ENCODE results near the gene NEK8. TPM values are rescaled to one million over a fixed set of nuclear protein-coding genes. Genes with fewer than 3 reads are reported as not detected.

Gene NEK8
- 10 to 100 TPM in 2 of 4 donors, 1 to 10 TPM in 2; 6.2 to 13.8 (median 10.2) TPM for polyA plus RNA-seq (ENCODE audit: insufficient read length in 4 of 4)

DNA sequence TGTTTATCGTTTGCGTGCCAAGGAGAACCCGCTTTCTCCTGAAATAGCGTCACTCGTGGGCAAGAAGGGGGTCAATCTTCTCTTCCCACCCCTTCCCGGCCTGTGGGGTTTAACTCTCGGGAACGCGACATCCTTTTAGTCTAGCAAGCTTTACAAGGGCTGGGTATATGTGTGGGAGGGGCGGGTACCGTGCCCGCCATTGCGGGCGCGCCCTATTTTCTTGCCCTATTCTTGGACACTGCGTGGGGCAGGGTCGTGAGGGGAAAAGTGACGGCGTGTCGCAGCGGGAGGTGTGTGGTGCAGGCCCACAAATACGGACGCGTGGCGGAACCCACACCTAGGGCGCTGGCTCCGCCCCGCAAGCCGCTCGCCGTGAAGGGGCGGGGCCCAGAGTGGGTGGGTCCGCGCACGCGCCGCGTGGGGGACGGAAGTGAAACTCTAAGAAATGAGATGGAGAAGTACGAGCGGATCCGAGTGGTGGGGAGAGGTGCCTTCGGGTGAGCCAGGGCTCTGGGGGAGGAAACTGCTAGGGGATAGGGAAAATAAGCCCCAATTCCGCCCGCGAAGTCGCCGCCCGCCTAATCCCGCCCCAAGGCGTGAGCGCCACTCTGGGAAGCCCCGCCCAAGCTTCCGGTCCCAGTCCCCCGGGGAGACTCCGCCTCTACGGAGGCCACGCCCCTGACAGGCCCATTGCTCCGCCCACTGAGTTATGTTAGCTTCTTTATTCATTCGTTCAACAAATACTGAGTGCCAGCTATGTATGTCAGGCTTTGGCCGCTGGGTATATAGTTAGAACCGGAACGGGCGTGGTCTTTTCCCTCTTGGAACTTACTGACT lies at the start of gene NEK8:
Gene NEK8, plus strand, starts transcription at position 425 of the 837 bp plus-strand sequence. Its CDS starts 26 bp downstream, at position 451.
- DNase-seq (ENCODE audit: low read depth in 4 of 4, low spot score in 2 of 4): peak in 2 of 4 donors; percentile 88 to 90

DNA sequence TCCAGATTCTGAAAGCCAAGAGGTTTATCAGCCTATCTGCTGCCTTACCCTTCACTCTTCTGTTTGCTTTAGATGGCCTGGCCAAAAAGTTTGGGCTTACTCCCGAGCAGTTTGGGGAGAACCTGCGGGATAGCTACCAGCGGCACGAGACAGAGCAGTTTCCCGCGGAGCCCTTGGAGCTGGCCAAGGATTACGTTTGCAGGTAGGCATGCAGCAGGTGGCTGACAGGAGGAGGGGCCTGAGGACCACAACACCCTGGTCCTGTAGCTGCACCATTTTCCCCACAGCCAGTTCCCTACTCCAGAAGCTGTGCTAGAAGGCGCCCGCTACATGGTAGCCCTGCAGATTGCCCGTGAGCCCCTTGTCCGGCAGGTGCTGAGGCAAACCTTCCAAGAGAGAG lies 45.9 kb upstream of the NEK8 start:
- DNase-seq (ENCODE audit: low read depth in 4 of 4, low spot score in 2 of 4): no peak

DNA sequence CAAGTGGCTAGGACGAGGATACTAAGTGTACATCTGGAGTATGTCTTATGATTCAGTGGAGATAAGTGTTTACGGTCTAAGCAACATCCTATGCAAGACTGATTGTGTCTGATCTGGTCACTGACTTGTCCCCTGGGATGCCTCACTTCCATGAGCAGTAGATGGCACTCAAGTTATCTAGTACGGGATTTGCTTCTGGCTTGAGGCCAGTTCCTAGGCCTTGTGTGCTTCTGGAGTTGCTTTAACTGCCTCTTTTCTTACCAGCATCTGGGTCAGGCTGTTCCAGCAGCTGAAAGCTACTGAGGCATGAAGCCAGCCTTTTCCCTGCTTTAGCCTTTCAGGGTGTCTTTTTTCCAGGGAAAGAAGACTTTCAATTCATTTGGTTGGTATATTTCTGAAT lies 43.6 kb upstream of the NEK8 start:
- no peak for DNase-seq (ENCODE audit: low read depth in 4 of 4, low spot score in 2 of 4)

DNA sequence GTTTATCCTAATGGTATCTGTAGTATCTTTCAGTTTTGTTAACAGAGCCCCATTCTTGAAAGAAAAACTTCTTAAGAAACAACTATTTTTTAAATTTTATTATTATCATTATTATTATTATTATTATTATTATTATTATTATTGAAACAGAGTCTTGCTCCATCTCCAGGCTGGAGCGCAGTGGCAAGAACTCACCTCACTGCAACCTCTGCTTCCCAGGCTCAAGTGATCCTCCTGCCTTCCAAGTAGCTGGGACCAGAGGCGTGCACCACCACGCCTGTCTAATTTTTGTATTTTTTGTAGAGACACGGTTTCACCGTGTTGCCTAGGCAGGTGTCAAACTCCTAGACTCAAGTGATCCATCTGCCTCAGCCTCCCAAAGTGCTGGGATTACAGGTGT lies 43.2 kb upstream of the NEK8 start:
- DNase-seq (ENCODE audit: low read depth in 4 of 4, low spot score in 2 of 4): no peak

DNA sequence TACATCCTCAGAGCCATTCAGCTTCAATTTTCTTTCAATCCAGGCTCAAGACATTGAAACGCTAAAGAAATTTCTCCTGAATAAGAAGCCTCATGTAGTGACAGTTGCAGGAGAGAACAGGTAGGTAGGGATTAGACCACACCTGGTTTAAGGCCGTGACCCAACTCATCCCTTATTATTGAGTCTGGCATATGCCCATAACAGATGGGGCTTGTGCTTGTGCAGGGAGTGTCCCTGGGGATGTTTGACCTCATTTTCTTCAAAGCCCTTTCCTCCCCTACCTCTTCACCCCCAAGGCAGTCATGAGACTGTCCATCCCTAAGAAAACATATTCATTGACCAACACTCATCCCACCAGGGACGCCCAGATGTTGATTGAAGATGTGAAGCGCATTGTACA lies 42.3 kb upstream of the NEK8 start:
- no peak for DNase-seq (ENCODE audit: low read depth in 4 of 4, low spot score in 2 of 4)

DNA sequence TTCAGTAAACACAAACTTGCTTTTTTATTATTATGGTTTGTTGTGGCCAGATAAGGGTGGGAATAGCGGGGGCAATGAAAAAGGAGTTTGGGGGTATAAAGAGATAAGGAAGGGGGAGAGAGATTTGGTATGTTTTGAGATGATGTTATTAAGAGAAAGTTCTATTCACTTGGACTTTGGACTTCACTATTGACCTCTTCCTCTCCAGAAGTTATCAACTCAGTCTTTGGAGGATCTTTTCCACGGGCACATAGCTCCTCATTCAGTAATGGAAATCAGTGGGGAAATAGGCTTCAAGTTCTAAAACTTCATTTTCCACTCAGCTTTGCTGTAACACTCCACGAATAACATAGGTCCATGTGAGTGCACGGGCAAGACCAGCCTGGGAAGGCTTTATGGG lies 40.1 kb upstream of the NEK8 start:
- DNase-seq (ENCODE audit: low read depth in 4 of 4, low spot score in 2 of 4): no peak

DNA sequence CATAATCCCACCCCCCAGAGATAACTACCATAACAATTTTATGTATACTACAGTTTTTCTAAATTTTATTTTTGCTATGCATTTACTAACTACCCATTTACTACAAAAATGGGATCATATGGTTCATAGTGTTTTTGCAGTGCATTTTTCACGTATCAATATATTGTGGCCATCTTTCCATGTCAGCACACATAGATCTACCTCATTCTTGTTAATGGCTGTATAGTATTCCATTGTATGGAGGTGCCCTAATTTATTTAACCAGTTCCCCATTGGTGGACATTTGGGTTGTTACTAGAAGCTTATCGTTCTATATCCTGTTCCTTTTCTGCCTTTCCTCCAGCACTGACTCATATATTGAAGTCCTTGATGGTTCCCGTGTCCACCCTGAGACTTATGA lies 39.6 kb upstream of the NEK8 start:
- DNase-seq (ENCODE audit: low read depth in 4 of 4, low spot score in 2 of 4): no peak

DNA sequence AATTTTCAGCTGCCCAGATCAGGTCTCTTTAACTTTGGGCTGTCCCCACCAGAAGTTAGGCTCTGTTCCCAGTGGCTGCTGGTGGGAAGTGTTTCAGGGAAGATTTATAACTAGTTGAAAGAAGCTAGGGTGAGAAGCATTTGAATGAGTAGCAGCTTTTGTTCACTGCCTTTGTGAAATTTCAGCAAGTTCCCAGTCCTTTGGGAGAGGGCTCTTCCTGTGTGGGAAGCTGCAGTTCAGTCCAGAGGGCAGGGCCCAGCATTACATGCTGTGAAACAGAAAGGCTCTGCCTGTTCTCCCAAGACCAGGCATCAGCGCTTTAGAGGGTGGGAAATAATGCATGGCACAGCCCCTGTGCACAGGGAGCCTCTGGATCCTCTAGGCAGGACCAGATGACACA lies 34.7 kb upstream of the NEK8 start:
- no peak for DNase-seq (ENCODE audit: low read depth in 4 of 4, low spot score in 2 of 4)

DNA sequence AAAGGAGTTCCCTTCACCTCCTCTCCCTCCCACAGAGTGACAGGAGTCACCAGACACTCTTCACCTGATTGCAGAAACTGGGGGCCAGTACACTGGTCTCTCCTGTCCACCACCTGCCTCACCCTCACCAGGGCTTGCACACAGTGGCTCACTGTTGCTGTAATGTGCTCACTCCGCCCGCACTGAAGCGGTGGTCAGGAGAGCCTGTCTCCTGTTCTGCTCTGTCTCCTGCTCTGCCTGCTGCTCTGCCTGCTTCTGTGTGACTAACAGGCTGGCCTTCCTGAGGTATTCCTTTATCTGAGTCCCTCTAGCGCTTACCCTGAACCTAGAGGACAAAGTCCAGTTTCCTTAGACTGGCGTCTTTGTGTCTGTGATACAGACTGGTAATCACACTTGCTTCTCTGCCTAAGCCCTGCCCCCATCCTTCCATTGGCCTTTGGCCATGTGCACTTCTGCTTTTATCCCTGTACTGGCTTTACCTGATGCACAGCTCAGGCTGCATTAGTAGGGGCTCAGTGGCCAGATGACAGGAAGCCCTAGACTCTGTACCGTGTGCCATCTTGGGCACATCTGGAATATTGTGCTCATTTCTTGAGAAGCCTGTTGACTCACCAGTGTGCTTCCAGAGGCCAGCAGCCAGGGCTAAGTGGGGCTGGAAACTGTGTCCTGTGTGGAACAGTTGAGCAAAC lies 30.2 kb upstream of the NEK8 start:
- DNase-seq (ENCODE audit: low read depth in 4 of 4, low spot score in 2 of 4): no peak

DNA sequence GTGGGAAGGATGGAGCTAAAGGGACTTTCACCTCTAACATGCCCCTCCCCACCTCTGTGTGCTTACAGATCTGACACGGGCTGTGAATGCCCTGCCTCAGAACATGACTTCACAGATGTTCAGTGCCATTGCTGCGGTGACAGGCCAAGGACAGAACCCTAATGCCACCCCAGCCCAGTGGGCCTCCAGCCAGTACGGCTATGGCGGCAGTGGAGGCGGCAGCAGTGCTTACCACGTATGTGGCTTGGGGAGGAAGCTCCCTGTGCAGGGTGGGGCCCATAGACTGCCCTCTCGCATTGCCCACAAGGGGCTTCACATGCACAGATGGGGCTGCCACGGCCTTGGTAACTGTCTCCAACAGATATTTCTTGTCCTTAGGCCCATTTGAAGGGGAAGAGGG lies 28.3 kb upstream of the NEK8 start:
- DNase-seq (ENCODE audit: low read depth in 4 of 4, low spot score in 2 of 4): no peak

DNA sequence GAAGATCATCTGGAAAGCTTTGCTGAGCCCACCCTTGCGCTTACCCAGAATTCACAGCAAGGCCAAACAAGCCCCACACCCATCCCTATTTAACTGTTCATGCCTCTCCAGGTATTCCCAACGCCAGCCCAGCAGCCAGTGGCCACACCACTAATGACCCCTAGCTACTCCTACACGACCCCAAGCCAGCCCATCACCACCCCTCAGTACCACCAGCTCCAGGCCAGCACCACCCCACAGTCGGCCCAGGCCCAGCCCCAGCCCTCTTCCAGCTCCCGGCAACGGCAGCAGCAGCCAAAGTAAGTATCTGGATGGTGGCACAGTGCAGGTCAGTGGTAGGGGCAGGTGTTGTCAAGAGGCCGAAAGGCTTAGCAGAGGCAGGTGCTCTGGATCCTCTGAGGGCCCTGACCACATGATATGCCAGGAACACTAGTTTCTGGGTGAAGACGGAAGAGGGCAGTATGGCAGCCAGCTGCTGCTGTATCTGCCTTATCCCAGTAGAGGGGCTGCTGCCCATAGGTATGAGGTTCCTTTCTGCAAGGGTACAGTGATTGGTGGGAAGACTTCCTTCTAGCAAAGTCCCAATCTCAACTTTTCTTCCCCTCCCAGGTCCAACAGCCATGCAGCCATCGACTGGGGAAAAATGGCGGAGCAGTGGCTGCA lies 27.6 kb upstream of the NEK8 start:
- no peak for DNase-seq (ENCODE audit: low read depth in 4 of 4, low spot score in 2 of 4)

DNA sequence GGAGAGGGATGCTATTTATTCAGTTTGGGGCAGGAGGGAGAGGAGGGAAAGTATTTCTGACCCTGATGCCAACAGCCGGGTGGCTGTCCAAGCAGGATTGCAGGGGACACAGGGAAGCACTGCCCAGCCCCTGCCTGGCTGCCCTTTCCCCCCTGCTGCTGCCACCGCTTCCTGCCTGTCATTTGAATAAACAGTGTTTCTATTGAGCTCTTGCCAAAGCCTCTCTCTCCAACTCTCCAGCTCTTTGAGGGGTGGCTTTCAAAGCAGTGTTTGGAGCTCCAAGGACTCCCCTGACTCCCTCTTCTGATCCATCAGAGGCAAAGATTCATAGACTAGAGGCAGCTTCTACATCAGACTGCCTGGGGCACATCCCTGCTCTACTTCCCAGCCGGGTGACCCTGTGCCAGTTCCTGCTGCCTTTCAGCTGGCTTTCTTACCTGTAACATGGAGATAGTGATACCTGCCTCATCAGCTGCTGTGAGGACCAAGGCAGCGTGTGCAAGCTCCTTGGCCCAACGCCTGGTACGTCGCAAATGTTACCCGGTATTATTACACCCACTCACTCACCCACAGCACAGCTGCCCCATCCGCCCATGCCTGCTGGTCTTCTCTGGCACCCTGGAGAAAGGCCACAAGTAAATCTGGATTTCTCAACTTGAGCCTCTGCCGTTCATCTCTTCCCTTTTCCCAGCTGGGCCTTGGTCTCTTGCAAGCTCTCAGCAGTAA lies 26.4 kb upstream of the NEK8 start:
- no peak for DNase-seq (ENCODE audit: low read depth in 4 of 4, low spot score in 2 of 4)

DNA sequence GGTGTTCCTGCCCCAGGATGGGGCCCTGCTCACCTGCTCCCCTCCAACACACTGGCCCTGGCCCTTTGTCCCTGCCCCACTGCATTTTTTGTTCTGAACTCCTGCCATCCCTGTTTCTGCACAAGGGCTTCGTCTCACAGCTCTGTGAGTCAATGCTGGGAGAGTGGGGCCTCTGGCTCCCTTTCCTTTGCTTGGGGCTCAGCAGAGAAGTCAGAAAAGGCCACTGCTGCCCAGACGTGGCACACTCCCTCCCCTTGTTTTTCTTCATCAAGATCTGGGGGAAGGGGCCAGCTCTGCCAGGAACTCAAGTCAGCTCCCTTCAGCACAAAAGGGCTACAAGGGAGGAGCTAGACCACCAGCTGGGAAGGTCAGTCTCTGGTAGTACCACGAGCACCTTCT lies 25.8 kb upstream of the NEK8 start:
- DNase-seq (ENCODE audit: low read depth in 4 of 4, low spot score in 2 of 4): no peak

DNA sequence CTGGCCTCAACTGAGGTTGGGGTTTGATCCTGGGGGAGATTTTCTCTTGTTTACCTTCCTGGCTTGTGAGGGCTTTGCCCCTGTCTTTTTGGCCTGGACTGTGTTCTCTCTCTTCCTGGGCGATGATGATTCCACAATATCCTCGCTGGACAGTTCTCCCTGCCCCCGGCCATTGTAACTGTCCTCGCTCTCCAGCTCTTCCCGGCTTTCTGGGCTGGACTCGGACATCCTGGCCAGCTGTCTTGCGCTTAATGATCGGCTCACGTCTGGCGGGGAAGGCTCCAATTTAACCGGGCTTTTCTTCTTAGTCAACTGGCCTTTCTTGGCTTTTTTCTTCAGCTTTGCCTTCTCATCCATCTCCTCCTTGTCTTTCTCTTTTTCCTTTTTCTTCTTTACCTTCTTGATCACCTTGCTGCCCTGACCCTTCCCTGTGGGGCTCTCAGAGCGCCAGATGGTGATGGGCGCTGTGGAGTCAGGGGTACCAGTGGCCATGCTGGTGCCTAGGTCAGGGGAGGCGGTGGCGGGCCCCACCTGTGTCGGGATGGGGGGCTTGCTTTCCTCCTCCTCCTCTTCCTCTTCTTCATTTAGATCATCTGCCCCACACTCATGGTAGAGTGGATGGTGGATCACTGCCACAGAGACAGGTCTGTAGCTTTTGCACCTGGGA lies 24.9 kb upstream of the NEK8 start:
- DNase-seq (ENCODE audit: low read depth in 4 of 4, low spot score in 2 of 4): no peak

DNA sequence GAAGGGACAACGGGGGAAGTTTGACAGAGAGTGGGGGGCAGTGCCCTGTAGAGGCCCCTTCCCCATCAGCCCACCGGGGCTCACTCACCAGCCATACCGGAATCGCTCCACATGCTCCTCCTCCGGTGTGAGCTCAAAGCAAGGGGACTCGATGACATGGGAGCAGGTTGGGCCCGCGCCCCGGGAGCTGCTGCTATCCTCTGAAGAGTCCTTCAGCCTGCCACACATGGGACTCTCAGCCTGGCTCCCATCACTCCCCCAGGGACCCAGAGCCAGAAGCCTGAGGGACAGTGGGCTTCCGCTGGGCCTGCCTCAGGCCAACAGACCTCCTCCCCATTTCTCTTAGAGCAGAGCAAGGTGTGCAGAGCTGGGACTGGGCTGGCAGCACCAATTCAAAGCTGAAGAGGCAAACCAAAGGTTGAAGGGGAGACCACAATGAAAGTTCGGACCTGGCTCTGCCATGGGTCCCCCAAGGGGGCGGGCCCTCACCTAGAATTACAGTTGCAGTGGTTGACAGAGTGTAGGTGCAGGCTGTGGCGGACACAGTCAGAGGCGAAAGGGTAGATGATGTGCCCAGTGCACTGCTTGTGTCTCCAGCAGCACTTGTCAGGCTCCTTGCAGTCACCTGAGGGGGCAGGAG lies 24.2 kb upstream of the NEK8 start:
- DNase-seq (ENCODE audit: low read depth in 4 of 4, low spot score in 2 of 4): no peak

DNA sequence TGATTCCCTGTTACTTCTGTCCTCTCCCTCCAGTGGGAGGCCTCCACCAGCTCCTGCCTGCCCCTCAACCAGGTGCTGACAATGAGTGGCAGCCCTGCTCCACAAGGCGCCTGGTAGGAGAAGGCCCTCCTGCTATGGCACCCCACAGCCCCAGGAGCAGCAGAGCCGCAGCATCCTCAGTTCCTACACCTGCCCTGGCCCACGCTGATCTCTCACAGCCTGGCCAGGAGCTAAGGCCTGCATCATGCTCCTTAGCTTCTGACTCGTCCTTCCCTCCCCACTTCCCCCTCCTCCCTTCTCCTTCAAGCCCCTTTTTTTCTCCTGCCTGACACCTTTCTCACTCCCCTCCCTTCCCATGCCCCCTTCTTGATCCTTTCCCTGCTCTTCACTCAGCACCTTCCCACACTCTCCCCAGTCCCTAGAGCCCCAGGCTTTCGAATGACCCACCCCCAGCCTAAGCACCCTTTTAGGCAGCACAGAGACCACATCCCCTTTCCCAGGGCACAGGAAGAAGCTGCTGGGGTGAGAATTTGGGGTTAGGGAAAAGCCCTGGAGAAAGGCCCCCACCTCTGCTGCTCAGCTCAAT lies 23.4 kb upstream of the NEK8 start:
- DNase-seq (ENCODE audit: low read depth in 4 of 4, low spot score in 2 of 4): no peak

DNA sequence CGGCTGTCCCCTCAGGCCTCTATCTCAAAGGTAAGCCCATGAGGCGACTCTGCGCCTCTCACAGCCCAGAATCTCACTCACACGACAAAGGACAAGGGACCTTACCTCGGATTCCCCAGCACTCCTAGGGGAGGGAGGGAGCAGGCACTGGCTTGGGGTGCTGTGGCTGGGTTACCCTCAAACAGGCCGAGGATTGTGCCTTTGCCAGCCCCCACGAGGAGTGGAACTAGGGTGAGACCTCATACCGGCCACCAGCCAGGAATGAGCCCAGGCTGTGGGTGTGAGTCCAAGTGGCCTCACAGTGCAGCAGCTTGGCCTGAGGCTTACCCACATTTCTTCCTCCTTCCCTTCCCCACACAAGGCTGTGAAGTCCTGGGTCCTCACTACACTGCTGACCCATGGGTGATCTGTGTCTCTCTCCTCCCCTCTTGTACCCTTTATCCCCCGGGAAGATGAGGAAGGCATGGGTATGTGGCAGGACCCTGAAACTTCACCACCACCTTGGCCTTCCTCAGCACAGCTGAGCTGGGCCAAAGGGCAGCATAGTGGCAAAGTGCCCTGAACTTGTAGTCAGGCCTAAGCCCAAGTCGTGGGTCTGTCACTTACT lies 22.8 kb upstream of the NEK8 start:
- DNase-seq (ENCODE audit: low read depth in 4 of 4, low spot score in 2 of 4): no peak

DNA sequence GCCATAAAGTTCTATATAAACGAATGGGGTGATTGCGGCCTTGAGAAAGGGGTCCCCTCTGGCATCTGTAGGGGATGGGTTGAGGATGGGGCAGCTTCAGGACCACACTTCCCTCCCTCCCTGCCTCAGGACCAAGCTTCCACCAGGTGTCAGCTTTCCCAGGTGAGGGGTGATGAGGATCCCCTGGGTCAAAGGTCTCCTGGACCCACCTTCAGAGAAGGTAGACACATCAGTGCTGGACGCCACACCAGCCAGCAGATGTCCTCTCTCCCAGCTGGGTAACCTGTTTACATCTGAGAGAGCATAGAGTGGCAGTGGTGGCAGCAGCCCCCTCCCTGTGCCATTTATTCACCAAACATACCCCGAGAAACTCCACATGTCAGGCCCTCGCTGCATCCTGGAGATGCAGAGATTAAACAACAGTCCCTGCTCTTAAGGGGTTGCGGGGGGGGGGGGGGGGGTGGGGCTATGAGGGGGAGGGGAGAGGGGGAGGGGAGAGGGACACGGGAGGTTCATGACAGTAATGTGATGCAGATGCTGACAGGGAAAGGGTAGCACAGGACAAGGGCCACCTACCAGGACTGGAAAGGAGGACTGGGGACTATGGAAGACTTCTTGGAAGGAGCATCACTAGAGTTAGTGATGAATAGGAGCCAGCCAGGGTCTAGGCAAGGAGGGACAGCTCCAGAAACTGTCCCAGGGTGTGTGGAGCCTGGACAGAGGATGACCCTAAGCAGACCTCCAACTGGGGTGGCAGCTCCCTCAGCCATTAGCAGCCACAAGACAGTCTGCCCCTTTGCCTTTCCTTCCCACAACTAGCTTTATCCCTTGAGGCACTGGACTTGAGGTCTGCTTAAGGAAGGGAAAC lies 21.9 kb upstream of the NEK8 start:
- no peak for DNase-seq (ENCODE audit: low read depth in 4 of 4, low spot score in 2 of 4)

Data from left renal cortex interstitium (tissue), 4 donors.